ENCODE measurements around the gene ENC1.

ENC1 gene

GRCh38 chr5:74595143-74595925 is 45.2 kb downstream of the ENC1 start:
- no peak overlapping the region for H2AFZ ChIP-seq (ENCODE audit: low read depth, low read length)
- DNase-seq (no peak), ATAC-seq (ENCODE audit: insufficient read depth, low read depth) (no peak)
- no peaks in the 10 kb centered on the region for H4K20me1 ChIP-seq (ENCODE audit: insufficient read depth, low read length)
- no peak overlapping the region for H3K9ac ChIP-seq (ENCODE audit: low read depth, low read length)
- no peaks in the 10 kb centered on the region for H3K27me3 ChIP-seq (ENCODE audit: insufficient read depth, low read length, poor library complexity)
- H3K27ac ChIP-seq (ENCODE audit: low read length): no peak overlapping the region
- TF ChIP-seq EZH2 (IDR thresholded peaks at IDR 0.05; ENCODE audit: borderline replicate concordance, low read depth, low read length, severe bottlenecking): no peak
- no peak for TF ChIP-seq CTCF (IDR thresholded peaks at IDR 0.05; ENCODE audit: borderline replicate concordance, extremely low read depth, low read length, poor library complexity, severe bottlenecking)
- no peaks in the 10 kb centered on the region for H3K4me1 ChIP-seq (ENCODE audit: insufficient read depth, low read length)
- H3K9me3 ChIP-seq (ENCODE audit: insufficient read depth, low read length, severe bottlenecking): no peaks in the 10 kb centered on the region
- no peak overlapping the region for H3K4me3 ChIP-seq (ENCODE audit: low read depth in 1 of 2, low read length in 2 of 2)
- H3K36me3 ChIP-seq (ENCODE audit: insufficient read depth, low read length): no peaks in the 10 kb centered on the region
- no peaks in the 10 kb centered on the region for H3K79me2 ChIP-seq (ENCODE audit: insufficient read depth, low read length)
- no peak overlapping the region for H3K4me2 ChIP-seq (ENCODE audit: insufficient read depth, low read length)

GRCh38 chr5:74594137-74595040 is 46.1 kb downstream of the ENC1 start:
- Histone ChIP-seq H3K4me1 (ENCODE audit: insufficient read depth, low read length) (no peaks in the 10 kb centered on the region), H4K20me1 (ENCODE audit: insufficient read depth, low read length) (no peaks in the 10 kb centered on the region), H3K27ac (ENCODE audit: low read length) (no peak overlapping the region)

GRCh38 chr5:74589204-74590056 is 51.1 kb downstream of the ENC1 start:
- no peak overlapping the region for H3K4me2 ChIP-seq (ENCODE audit: insufficient read depth, low read length)
- H3K9me3 ChIP-seq (ENCODE audit: insufficient read depth, low read length, severe bottlenecking): no peaks in the 10 kb centered on the region
- H3K27ac ChIP-seq (ENCODE audit: low read length): no peak overlapping the region
- peaks cover 6% of the 10 kb centered on the region for H3K27me3 ChIP-seq (ENCODE audit: insufficient read depth, low read length, poor library complexity)
- H3K4me1 ChIP-seq (ENCODE audit: insufficient read depth, low read length): no peaks in the 10 kb centered on the region
- H3K9ac ChIP-seq (ENCODE audit: low read depth, low read length): no peak overlapping the region
- H4K20me1 ChIP-seq (ENCODE audit: insufficient read depth, low read length): no peaks in the 10 kb centered on the region
- no peak for TF ChIP-seq EZH2 (IDR thresholded peaks at IDR 0.05; ENCODE audit: borderline replicate concordance, low read depth, low read length, severe bottlenecking)
- TF ChIP-seq CTCF (IDR thresholded peaks at IDR 0.05; ENCODE audit: borderline replicate concordance, extremely low read depth, low read length, poor library complexity, severe bottlenecking): no peak
- ATAC-seq (ENCODE audit: insufficient read depth, low read depth): no peak
- H3K36me3 ChIP-seq (ENCODE audit: insufficient read depth, low read length): no peaks in the 10 kb centered on the region
- H3K4me3 ChIP-seq (ENCODE audit: low read depth in 1 of 2, low read length in 2 of 2): no peak overlapping the region
- H3K79me2 ChIP-seq (ENCODE audit: insufficient read depth, low read length): no peaks in the 10 kb centered on the region
- no peak for DNase-seq
- H2AFZ ChIP-seq (ENCODE audit: low read depth, low read length): no peak overlapping the region

More at GRCh38 chr5:74594137-74595040, 46.1 kb downstream of the ENC1 start:
- no peak overlapping the region for H3K9ac ChIP-seq (ENCODE audit: low read depth, low read length)
- TF ChIP-seq EZH2 (IDR thresholded peaks at IDR 0.05; ENCODE audit: borderline replicate concordance, low read depth, low read length, severe bottlenecking) (no peak), CTCF (IDR thresholded peaks at IDR 0.05; ENCODE audit: borderline replicate concordance, extremely low read depth, low read length, poor library complexity, severe bottlenecking) (no peak)
- no peak overlapping the region for H3K4me2 ChIP-seq (ENCODE audit: insufficient read depth, low read length)
- no peak for DNase-seq
- no peaks in the 10 kb centered on the region for H3K79me2 ChIP-seq (ENCODE audit: insufficient read depth, low read length)
- H3K36me3 ChIP-seq (ENCODE audit: insufficient read depth, low read length): no peaks in the 10 kb centered on the region
- no peak for ATAC-seq (ENCODE audit: insufficient read depth, low read depth)
- H3K9me3 ChIP-seq (ENCODE audit: insufficient read depth, low read length, severe bottlenecking): no peaks in the 10 kb centered on the region
- H3K4me3 ChIP-seq (ENCODE audit: low read depth in 1 of 2, low read length in 2 of 2): no peak overlapping the region
- H3K27me3 ChIP-seq (ENCODE audit: insufficient read depth, low read length, poor library complexity): no peaks in the 10 kb centered on the region
- H2AFZ ChIP-seq (ENCODE audit: low read depth, low read length): no peak overlapping the region

Measured in DND-41 (cell line).